Hair follicular keratinocyte (primary cell): ENCODE data around the gene SSMEM1. TPM values are rescaled to one million over a fixed set of nuclear protein-coding genes. Genes with fewer than 3 reads are reported as not detected.

ENCODE experiments used
- total RNA-seq: library from RNA; depleted of rRNA; stranded (reverse); fragments of >200 nt; gene quantifications from 2 replicates; pipeline ENCODE4 v1.2.3, GENCODE V29; 2015

Gene SSMEM1, protein sequence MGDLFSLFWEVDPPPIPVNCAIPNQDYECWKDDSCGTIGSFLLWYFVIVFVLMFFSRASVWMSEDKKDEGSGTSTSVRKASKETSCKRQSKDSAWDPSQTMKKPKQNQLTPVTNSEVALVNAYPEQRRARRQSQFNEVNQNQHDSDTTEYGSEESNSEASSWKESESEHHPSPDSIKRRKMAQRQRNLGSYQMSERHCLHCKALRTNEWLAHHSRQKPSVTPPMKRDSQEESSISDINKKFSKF
- not detected in 2 replicates for total RNA-seq

GRCh38 chr7:130207642-130208041 lies at the start of gene SSMEM1:
Gene SSMEM1, plus strand, starts transcription at chr7:130207860. Its CDS starts 51 bp downstream, at chr7:130207911.

DNA sequence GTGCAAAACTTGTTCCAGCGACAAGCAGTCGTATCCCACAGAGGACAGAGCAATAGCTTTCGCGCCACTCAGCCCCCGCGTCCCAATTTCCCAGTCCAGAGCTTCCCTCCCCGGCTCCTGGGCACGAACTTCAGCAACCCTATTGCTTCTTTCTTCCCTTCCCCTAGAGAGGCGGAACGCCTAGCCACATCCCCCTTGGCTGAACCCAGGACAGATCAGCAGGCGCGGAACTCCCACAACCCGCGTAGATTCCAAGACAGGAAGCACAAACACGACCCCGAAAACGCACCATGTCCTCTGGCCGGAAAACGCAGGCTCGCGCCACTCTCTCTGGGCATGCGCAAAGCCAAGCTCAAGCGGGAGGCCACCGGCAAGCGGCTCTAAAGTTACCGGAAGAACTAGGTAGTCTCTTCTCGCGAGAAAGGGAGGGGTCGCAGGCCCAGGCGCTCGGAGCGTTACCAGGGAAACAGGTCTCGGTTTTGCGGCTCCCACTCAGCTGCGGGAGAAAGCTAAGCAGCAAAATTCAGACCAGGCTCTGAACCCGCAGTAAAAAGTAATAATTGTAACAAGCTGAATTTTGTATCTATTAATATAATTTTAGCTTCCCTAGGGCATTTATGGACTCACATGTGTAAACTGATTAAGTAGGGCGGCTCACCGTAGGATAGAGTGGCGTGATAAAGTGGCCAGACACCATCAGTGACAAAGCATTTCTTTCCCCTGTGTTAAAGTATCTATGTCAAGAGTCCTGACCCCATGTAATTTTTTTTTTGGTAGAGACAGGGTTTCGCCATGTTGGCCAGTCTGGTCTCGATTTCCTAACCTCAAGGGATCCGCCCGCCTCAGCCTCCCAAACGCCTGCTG lies 2.3 kb upstream of the SSMEM1 start, which contains the start of gene TMEM209:
Gene TMEM209, minus strand, starts transcription at position 323 of the 864 bp plus-strand sequence. Its CDS starts 31 bp downstream, at position 292.

Other genes with a start within 250 kb of the SSMEM1 start
- gene ZC3HC1, start 156.5 kb upstream of the SSMEM1 start, total RNA-seq, result 9.8 and 17.6 TPM in 2 replicates
- gene KLHDC10, start 137.3 kb upstream of the SSMEM1 start, total RNA-seq, result 10.6 and 13.2 TPM in 2 replicates
- 14.4 and 15.1 TPM in 2 replicates for gene TMEM209, start 2.5 kb upstream of the SSMEM1 start, total RNA-seq
- gene CPA2, start 59.0 kb downstream of the SSMEM1 start, total RNA-seq, result 0.11 TPM in 1 of 2 replicates, not detected in the other
- 3.4 and 10.8 TPM in 2 replicates for gene CPA4, start 85.3 kb downstream of the SSMEM1 start, total RNA-seq
- gene CPA5, start 137.0 kb downstream of the SSMEM1 start, total RNA-seq, result not detected in 2 replicates
- not detected in 2 replicates for gene CPA1, start 172.6 kb downstream of the SSMEM1 start, total RNA-seq
- gene CEP41, start 233.2 kb downstream of the SSMEM1 start, total RNA-seq, result 9.2 and 19.4 TPM in 2 replicates